Kidney (tissue), 14 donors: ENCODE data around the gene AP1S1. TPM values are rescaled to one million over a fixed set of nuclear protein-coding genes. Genes with fewer than 3 reads are reported as not detected.

Source experiments
- DNase-seq, 5 donors: peaks; one replicate each; pipeline ENCODE4 v3.0.0-alpha.2; 2013 to 2020
- FAIRE-seq: peaks from 2 replicates; lab custom pipeline; 2012; peaks lifted over from hg19 to GRCh38; lab: Jason Lieb, UNC
- H3K27ac ChIP-seq, 2 donors: one replicate each; pipeline ENCODE4 v1.7.0; 2013; ENCODE audit warnings: low read depth in 2 of 2, low read length in 2 of 2, inconsistent platforms in 1 of 2
- H3K27me3 ChIP-seq: one replicate; pipeline ENCODE4 v1.7.1; 2013; ENCODE audit warnings: low read length, inconsistent platforms; ENCODE audit not compliant: control insufficient read depth, insufficient read depth
- H3K36me3 ChIP-seq, 3 donors: one replicate each; pipeline versions ENCODE4 v1.7.0 to v1.7.1; 2013; ENCODE audit warnings: low read length in 3 of 3, control low read depth in 1 of 3, inconsistent platforms in 1 of 3; ENCODE audit not compliant: insufficient read depth in 3 of 3, control insufficient read depth in 2 of 3
- H3K4me1 ChIP-seq, 3 donors: one replicate each; pipeline versions ENCODE4 v1.7.0 to v1.7.1; 2013; ENCODE audit warnings: low read length in 3 of 3, inconsistent platforms in 1 of 3, low read depth in 1 of 3; ENCODE audit not compliant: control insufficient read depth in 2 of 3, insufficient read depth in 2 of 3
- H3K4me3 ChIP-seq, 3 donors: one replicate each; pipeline versions ENCODE4 v1.7.0 to v1.8.1; 2013; ENCODE audit warnings: low read length in 3 of 3, control low read depth in 1 of 3, inconsistent platforms in 1 of 3
- H3K9ac ChIP-seq, 3 donors: one replicate each; pipeline versions ENCODE4 v1.7.0 to v1.7.1; 2013; ENCODE audit warnings: low read length in 3 of 3, control low read depth in 1 of 3, inconsistent platforms in 1 of 3
- H3K9me3 ChIP-seq, 3 donors: one replicate each; pipeline versions ENCODE4 v1.7.0 to v1.7.1; 2013; ENCODE audit warnings: low read length in 3 of 3, control low read depth in 1 of 3, inconsistent platforms in 1 of 3; ENCODE audit not compliant: control insufficient read depth in 2 of 3, insufficient read depth in 1 of 3
- intact Hi-C: fragments of 100-400 bp; cut with DNase I; formaldehyde crosslinking; loops from one replicate; pipeline ENCODE4 v1.11.1; 2022
- polyA plus RNA-seq: library from polyadenylated mRNA; stranded (reverse); fragments of 350-450 nt; fragmentation: Illumina TruSeq; extraction: RNeasy Lipid Tissue Mini Kit (QIAGEN cat#74804); gene quantifications from one replicate; pipeline ENCODE4 v1.2.3, GENCODE V29; 2014; ENCODE audit warnings: low read depth, low replicate concordance; ENCODE audit not compliant: insufficient read depth
- total RNA-seq: library from RNA; stranded (reverse); fragmentation: NEBNext Ultra II Directional; extraction: Animal tissue kit (Norgen Biotek cat#: 25700); gene quantifications from one replicate; pipeline ENCODE4 v1.2.1, GENCODE V29; 2021
- TF ChIP-seq, protein P1 (sequence below): IDR thresholded peaks from 3 replicates; pipeline ENCODE4 v1.5.1; 2012; ENCODE audit warnings: mild to moderate bottlenecking, moderate library complexity, borderline replicate concordance; ENCODE audit not compliant: insufficient read depth; ENCODE audit errors: extremely low read depth
- donor health status: control.
- donor health status: control.
- donor health status: control.
- donor health status: control.
- donor health status: control.
- donor health status: DM: yes; HTN: yes; CAD: no.
- donor health status: Normal renal cell carcinoma (clear cell type).

The AP1S1 gene
- total and polyA plus RNA-seq, 2 donors from 2014 or later: 50.4 to 133 TPM

DNA sequence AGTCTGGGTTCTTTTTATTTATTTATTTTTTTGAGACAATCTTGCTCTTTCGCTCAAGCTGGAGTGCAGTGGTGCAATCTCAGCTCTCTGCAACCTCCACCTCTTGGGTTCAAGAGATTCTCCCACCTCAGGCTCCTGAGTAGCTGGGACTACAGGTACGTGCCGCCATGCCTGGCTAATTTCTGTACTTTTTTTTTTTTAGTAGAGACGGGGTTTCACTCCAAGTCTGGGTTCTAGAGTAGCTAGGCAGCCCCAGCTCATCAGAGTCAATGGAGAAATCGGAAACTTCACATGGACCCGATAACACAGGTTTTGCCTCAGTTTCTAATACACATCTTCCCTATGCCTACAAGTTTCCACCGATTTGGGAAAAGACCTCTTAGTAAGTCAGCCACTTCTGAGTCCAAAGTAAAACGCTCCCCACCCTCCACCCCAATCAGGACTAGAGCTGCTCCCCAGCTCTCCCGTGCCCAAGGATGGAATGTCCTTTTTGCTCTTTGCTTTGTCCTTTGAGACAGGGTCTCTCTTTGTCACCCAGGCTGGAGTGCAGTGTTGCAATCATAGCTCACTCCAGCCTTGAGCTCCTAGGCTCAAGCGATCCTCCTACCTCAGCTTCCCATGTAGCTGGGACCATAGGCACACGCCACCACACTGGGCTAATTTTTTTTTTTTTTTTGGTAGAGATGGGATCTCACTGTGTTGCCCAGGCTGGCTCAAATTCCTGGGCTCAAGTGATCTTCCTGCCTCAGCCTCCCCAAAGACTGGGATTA is 31.2 kb upstream of the AP1S1 start:
- no peak for FAIRE-seq
- intact Hi-C loops: no loop called here
- Histone ChIP-seq H3K4me1 (peaks cover 0 to 19% (median 7%) of the 10 kb centered on the region in 3 donors), H3K9me3 (no peaks in the 10 kb centered on the region), H3K27ac (peak overlapping the region; percentile 49 to 93), H3K4me3 (no peak overlapping the region), H3K27me3 (no peaks in the 10 kb centered on the region), H3K36me3 (no peaks in the 10 kb centered on the region), H3K9ac (no peak overlapping the region)
- DNase-seq: no peak
- TF ChIP-seq, protein P1, sequence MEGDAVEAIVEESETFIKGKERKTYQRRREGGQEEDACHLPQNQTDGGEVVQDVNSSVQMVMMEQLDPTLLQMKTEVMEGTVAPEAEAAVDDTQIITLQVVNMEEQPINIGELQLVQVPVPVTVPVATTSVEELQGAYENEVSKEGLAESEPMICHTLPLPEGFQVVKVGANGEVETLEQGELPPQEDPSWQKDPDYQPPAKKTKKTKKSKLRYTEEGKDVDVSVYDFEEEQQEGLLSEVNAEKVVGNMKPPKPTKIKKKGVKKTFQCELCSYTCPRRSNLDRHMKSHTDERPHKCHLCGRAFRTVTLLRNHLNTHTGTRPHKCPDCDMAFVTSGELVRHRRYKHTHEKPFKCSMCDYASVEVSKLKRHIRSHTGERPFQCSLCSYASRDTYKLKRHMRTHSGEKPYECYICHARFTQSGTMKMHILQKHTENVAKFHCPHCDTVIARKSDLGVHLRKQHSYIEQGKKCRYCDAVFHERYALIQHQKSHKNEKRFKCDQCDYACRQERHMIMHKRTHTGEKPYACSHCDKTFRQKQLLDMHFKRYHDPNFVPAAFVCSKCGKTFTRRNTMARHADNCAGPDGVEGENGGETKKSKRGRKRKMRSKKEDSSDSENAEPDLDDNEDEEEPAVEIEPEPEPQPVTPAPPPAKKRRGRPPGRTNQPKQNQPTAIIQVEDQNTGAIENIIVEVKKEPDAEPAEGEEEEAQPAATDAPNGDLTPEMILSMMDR: no peak

DNA sequence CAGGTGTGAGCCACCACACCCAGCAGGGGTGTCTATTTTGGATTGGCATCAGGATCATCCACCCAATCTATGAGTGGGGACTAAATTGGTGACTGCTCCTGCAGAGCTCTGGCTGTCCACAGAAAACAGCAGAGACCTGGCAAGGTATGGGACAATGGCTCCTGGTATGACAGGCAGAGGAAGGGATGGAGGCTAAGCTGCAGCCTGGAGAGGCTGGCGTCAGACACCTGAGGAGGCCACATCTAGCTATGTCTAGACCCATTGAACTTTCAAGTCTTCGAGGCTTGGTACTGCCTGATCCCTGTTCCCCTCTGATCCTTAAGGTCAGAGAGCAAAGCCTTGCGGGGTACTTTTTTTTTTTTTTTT is 30.6 kb upstream of the AP1S1 start:
- DNase-seq (no peak), FAIRE-seq (no peak)
- intact Hi-C loops: no loop called here
- Histone ChIP-seq H3K4me3 (no peak overlapping the region), H3K4me1 (peaks cover 0 to 19% (median 7%) of the 10 kb centered on the region in 3 donors), H3K27me3 (no peaks in the 10 kb centered on the region), H3K9me3 (no peaks in the 10 kb centered on the region), H3K27ac (no peak overlapping the region), H3K36me3 (no peaks in the 10 kb centered on the region), H3K9ac (no peak overlapping the region)
- TF ChIP-seq, protein P1: no peak

DNA sequence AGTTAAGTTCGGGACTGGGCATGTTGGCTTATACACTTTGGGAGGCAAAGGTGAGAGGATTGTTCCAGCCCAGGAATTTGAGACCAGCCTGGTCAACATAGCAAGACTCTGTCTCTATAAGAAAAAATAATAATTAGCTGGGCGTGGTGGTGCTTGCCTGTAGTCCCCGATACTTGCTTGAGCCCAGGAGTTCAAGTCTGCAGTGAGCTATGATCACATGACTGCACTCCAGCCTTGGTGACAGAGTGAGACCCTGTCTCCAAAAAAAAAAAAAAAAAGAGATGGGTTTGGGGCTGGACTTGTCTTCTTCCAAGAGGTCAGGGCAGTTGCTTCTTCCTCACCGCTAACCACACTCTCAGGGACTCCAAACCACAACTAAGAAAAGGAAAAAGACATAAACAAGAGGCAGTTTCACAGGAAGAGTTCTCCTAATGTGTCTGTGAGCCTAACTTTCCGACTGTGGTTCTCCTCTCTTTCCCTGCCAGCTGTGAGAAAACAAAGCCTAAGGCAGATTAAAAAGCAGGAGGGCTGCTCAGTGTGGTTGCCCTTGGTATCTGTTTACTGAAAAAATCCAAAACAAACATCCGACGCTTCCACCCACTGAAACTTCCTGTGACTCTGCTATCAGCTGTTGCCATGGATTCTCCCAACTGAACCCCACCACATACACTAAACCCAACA is 29.8 kb upstream of the AP1S1 start:
- Histone ChIP-seq H3K9me3 (no peaks in the 10 kb centered on the region), H3K36me3 (no peaks in the 10 kb centered on the region), H3K27me3 (no peaks in the 10 kb centered on the region), H3K4me3 (no peak overlapping the region), H3K9ac (peak overlapping the region in 1 of 3 donors; percentile 34), H3K27ac (peak overlapping the region; percentile 67 to 71), H3K4me1 (peaks cover 0 to 19% (median 7%) of the 10 kb centered on the region in 3 donors)
- TF ChIP-seq, protein P1: no peak
- no peak for FAIRE-seq
- intact Hi-C loops: no loop called here
- DNase-seq: peak in 3 of 5 donors; percentile 23 to 73 (median 54)
